Renal pelvis (tissue), 4 donors: ENCODE data around the gene FAM53C. TPM values are rescaled to one million over a fixed set of nuclear protein-coding genes. Genes with fewer than 3 reads are reported as not detected.

Experiments used
- DNase-seq: peaks from one replicate; pipeline ENCODE4 v3.0.0-alpha.2; 2013
- polyA plus RNA-seq, 3 donors: library from polyadenylated mRNA; unstranded; fragments of 120-200 nt; gene quantifications; one replicate each; pipeline ENCODE4 v1.2.1, GENCODE V29; 2013; ENCODE audit not compliant: insufficient read length in 3 of 3

FAM53C gene
- polyA plus RNA-seq, 3 donors = 31.6 to 39.7 (median 35.3) TPM

DNA sequence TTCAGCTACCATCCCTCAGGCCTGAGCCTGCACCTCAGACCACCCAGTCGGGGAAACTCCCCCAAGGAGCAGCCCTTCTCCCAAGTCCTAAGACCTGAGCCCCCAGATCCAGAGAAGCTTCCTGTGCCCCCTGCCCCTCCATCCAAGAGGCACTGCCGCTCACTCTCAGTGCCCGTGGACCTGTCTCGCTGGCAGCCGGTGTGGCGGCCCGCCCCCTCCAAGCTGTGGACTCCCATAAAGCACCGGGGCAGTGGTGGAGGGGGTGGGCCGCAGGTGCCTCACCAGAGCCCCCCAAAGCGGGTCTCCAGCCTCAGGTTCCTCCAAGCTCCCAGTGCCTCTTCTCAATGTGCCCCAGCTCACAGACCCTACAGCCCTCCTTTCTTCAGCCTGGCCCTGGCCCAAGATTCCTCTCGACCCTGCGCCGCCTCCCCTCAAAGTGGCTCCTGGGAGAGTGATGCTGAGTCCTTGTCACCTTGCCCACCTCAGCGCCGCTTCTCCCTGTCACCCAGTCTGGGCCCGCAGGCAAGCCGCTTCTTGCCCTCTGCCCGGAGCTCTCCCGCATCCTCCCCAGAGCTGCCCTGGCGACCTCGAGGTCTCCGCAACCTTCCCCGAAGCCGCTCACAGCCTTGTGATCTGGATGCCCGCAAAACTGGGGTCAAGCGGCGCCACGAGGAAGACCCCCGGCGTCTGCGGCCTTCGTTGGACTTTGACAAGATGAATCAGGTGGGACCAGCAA is 7.0 kb downstream of the FAM53C start:
- DNase-seq = no peak

DNA sequence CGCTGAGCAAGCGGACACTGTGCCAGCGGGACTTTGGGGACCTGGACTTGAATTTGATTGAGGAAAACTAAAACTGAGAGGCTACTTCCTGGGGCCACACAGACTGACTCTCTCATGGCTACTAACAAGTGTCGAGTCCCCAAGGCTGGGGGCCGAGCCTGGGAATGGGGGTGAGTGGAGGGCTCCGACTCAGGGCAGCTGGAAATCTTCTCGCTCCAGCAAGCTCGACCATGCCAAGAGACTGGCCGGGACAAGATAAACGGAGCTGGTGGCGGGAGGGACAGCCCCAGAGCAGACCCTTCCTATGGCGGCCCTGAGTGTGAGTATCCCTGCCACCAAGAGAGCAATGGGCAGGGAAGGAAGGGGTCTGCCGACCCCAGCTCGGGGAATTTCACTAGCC is 8.8 kb downstream of the FAM53C start:
- DNase-seq = no peak

DNA sequence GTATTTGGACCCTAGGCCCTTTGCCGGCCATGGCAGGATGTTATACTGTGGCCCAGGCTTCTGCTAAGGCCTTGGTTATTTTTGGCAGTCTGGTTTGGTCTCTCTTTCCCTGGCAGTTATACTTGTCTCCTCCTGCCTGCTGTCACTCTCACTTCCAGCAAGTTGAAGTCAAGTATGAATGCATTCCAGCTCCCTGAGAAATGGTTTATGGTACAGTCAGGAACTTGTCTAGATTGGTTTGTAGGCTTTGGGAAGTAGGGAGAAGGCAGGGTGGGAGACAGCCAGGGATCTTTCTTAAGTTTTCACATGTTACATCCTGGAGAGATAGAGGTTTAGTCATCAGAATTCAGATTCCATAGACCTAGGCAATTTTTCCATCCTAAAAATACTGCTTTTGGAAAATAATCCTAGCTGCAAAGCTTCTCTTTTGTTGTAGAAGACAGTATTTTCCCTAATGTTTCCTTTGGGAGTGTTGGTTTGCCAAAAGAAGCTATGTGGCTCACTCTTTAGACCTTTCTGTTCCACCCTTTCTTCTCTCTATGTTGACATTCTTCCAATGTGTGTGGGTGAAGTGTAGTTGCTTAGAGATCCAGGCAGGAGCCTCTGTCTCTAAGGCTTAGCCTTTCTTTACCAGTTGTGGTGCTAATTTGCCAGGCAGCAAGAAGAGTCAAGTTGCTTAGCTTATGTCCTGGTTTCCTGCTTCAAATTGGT is 11.9 kb downstream of the FAM53C start:
- DNase-seq = no peak

DNA sequence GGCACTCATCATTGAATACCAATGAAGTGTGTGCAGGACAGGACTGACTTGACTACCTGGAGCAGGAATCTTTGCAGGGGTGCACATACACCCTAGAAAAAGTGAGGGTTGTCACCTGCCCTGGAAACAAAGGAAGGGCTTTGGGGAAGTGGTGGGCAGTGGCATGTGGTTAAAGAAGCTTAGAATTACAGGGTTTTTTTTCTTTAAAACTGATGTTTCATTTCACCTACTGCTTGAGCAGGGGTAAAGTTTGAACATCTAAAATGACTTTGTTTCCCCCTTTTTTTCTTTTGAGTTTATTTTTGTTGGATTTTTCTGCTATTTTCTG is 12.5 kb downstream of the FAM53C start:
- DNase-seq = no peak

DNA sequence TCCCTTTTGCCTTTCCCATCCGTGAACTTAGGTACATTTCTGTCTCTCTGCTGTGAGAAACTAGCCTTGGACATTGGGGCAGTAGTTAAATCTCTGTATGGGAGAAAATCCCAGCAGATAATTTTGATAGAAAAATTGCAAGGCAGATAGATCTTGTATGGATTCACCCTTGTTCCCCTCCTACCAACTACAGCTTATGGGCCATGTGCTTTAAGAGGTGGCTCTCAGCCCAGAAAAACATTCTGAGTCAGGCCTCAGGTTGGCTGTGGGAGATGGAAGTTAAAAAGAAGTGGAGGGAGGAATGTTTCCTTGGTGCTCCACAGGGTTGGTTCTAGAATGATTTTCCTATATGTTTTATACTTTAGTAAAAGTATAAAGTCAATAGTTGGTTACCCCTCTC is 13.0 kb downstream of the FAM53C start:
- no peak for DNase-seq

DNA sequence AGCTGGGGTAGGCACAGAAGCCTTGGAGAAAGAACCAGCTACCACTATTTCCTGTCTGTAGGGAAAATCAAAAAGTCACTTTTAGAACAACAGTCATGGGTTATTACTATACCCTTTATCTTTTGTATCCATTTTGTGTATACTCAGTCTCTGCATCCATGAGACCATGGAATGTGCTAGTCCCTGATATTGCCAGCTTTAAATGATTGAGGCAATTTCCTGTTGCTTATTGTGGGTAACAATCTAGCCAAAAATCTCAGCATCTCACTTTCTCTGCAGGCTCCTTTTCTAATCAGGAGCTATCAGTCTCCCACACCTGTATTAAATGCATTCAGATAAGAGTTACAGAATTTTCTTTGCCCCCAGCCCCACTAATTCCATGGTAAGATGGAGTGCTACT is 13.5 kb downstream of the FAM53C start:
- no peak for DNase-seq

DNA sequence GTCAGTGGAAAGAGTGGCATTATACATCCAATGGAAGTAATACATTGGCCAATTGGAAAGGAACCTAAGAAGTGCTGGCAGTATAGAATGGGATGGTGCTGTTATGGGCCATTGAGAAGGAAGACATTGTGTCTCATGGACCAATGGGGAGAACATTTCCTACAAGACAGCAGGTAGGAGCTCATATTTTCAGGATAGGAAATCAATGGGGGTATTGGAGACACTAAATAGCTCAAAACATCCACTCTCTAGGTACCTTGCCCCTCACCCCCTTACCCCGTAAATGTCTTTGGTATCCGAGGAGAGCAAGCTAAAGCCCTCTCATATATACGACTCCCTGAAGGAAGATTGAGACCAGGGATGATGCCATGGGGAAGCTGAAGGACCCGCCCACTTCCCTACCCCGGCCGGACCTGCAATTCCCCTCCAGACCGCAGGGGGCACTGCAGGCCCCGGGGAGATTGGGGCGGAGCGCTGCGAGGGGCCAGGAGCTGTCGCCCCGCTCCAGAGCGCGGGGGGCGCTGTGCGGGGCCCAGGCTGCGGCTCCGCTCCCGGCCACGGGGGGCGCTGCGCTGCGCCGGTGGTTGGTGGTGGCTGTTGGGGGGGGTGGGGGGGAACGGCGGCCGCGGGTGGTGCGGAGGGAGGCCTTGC is 14.1 kb downstream of the FAM53C start, which contains the start of gene KDM3B:
KDM3B (plus strand) TSS at position 615 of the 651 bp plus-strand sequence. CDS start 111 bp downstream, outside the sequence.
- DNase-seq = peak; percentile 90

DNA sequence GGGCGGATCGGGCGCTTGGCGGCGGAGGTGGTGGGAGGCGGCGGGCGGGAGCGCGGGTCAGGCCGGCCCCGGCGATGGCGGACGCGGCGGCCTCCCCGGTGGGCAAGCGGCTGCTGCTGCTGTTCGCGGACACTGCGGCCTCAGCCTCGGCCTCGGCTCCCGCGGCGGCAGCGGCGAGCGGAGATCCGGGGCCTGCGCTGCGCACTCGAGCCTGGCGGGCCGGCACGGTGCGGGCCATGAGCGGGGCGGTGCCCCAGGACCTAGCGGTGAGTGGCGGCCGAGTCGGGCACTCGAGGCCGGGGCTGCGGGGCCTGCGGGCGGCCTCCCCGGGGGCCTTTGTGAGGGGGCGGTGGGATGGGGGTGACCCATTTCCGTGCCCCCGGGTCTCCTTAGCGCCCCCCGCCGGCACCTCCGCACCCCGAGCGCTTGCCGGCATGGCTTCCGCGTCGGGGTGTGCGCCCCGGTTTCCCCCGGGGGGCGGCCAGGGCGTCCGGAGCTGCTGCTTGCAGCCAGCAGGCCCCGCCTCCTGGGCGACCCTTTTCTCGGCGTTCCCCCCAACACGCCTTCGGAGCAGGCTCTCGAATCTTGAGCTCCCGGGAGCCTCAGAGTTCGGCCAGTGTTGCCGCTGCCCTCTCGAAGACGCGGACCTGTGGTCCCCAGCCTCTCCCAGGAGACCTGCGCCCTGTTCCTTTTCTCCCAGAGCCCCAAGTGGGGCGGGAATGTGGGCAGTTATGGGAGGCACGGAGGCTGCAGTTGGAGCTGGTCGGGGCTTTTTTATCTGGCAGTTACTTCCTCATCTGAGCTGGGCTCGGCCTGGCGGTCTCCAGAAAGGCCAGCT is 14.9 kb downstream of the FAM53C start:
- peak; percentile 56 for DNase-seq

DNA sequence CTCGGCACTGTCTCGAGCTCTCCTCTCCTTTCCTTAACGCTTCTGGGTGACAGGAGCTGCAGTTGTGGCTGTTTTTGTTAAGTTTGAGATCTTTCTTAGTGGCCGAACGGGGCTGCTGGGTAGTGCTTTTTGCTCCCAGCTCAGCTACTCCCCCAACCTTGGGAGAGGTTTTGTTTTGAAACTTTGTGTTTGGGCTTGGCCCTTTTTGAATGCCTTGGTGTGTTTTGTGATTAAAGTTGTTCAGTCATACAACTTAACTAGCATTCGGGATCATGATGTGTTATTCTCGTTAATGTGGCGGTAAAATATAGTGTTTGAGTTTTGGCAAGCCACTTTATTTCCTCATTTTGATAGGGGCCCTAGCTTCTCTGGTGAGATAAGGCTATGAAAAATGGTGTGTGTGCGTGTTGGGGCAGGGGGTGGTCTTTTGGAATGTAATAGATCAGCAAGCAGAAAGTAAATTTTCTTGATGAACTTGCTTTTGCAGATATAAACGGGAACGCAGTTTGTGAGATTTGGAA is 15.6 kb downstream of the FAM53C start:
- peak; percentile 60 for DNase-seq

DNA sequence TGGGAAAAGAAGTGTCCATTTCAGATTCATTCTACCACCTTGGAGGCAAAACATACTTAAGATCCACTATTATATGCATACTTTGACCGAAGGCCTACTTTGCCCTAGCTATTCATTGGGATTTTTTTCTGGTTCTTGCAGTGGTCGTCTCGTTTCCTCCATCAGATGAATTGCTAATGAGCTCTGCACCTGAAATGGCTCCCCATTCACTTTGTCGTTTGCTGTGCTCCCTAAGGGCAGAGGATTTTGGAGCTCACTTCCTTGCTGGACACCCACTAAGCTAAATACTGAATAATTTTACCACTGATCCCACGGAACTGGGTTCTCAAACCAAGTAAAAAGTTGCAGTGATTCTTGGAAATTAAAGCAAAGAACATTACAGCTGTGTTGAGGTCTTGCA is 16.3 kb downstream of the FAM53C start:
- DNase-seq = no peak

DNA sequence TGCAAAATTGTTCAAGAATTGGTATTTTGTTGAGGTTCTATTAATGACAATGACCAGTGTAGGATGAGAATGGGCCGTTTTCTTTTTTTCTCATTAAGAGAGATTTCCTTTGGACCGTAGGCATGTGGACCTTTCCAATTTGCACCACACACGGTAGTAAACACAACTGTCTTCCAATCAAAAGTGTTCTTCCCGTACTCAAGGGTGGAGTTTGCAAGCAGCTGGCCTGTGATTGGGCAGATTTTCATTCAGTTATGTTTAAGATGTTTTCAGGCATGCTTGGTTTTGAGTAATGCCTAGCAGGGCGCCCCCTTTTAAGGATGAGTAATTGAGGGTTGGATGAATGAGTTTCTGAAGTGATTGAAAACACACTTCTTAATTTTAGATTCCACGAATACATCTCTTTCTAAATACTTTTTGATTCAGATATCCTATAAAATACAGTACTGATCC is 16.9 kb downstream of the FAM53C start:
- peak; percentile 62 for DNase-seq

DNA sequence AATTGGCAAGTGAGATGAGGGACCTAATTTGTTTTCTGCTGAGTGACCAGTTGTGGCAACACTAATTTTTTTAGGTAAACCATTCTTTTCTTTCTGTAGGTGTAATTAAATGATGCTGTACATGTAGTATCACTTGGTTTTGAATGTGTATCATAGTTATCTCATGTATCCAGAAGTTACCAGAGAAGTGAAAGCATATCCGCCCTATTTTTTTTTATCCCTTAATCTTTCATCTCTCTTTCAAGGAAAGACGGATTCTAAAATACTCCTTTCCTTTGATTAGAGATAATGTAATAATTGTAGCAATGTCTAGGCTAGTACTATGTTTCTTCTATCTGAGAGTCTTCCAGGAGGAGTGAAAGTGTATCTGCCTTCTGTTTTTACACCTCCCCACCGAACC is 21.6 kb downstream of the FAM53C start:
- no peak for DNase-seq

DNA sequence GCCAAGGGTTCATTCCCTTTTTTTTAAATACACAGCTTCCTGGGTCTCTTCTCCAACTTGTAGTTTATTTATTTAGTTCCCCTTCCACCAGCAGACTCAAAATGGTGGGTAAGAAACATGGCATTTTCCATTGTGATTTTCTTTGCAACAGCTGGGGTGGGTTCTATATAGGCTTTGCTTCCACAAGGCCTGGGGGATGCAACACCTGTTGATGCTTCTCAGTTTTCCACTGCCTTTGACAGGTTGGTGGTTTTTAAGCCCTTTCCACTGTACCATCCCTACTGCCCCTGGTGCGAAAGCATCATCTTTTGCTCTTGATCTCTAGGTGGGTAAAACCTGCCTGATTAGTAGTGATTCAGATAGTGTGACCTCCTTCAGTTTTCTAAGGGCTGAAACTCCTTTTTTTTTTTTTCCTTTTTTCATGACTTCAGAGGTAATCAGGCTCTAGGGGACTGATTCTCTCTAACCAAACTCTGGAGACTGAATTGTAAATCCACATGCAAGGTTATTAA is 22.9 kb downstream of the FAM53C start:
- DNase-seq = no peak

DNA sequence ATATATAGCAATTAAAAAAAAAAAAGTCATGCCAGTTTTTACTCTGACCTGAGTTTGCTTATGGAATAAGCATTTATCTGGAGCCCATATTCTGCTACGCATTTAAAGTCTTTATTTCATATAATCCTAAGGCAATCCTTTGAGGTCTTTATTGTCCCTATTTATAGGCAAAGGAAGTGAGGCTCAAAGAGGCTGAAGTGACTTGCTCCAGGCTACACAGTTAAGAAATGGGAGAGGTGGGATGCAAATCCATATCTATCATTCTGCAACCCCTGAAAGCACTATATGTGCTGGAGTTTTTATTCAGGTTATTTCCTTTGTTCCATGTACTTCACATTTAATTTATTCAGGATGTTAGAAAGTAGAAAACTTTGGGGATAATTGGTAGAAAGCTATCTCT is 26.5 kb downstream of the FAM53C start:
- DNase-seq = no peak

DNA sequence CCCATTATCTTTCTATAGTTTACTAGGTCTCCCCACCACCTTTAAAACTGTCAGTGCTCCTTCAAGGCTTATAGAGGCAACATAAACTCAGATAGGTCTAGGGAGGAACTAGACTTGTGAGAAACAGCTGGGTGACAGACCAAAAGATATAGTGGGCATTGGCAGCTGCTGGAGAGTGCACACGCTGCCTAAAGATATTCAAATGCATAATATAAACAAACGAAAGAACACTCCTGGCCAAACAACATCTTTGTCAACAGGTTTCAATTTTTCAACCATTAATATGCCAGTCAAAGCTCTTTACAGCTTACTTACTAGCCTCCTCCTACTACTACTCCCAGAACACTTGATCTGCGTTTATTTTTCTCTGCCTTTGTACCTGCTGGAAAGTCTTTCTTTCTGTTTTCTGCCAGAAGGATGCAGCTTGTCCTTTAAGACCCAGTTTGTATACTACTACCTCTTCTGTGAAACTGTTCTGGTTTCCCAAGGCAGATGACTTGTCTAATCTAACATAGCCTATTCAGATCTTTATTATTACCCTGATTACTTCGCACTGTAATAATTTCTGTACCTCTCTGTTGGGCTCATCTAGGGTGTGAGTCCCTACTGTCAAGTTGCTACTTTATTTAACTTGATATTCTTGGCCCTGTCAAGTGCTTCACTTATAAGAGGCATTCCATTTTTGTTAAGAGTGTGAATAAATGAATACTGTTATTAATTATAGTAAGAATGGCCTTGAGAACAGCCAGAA is 28.7 kb downstream of the FAM53C start:
- no peak for DNase-seq

DNA sequence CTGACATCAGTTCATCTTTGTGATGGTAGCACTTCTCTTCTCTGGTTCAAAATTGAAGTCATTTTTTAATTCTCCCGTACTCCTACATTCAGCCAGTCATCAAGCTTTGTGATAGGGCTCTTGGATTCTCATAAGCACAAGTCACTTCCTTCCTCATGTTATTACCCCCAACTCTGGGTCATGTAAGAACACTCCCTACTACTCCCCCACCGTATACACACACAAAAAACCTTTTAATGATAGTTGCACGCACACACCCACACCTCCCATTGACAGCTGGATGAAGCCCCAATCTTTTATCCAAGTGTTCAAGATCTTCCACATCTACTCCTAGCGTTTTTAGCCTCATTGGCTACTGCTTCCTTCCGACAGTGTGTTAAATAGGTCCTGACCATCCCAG is 31.2 kb downstream of the FAM53C start:
- no peak for DNase-seq

DNA sequence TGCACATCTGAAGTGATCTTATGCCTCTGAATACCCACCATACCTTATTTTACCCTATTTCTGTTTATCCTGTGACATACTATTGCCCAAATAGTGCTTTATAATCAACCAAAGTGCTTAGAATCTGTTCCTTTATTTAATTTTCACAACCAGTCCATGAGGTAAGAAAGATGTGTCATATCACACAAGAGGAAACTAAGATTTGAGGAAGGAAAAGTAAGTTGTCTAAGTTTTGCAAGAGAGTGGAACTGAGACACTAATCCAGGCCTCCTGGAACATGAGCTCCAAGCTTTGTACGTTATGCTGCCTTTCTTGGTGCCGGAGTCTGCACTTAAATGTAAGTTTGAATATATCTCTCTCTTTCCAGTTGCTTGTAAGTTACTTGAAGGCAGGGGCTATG is 31.6 kb downstream of the FAM53C start:
- no peak for DNase-seq

DNA sequence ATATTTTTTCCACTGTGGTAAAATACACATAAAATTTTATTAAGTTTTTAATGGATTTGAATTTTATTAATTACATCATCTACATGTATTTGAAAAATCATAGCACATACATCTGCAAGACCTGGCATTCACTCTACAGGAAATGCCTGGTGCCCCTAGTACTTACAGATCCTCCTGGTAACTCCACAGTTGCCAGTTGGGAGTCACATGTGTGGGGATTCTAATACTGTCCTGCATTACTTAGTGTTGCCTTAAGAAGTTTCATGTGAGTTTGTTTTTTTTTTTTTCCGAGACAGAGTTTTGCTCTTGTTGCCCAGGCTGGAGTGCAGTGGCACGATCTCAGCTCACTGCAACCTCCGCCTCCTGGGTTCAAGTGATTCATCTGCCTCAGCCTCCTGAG is 32.5 kb downstream of the FAM53C start:
- DNase-seq = no peak

DNA sequence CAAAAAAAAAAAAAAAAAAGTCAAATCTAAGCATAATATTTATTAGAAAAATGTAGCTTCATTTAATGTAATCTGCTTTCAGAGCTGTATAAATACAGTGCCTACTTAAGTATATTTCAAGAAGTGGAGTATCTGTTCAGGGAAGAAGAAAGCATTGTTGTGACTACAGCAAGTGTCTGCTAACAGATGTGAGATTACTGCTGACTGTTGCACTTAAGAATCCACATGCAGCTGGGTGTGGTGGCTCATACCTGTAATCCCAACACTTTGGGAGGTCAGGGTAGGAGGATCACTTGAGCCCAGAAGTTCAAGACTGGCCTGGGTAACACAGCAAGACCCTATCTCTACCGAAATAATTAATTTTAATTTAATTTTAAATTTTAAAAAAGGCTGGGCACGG is 33.4 kb downstream of the FAM53C start:
- DNase-seq = no peak

DNA sequence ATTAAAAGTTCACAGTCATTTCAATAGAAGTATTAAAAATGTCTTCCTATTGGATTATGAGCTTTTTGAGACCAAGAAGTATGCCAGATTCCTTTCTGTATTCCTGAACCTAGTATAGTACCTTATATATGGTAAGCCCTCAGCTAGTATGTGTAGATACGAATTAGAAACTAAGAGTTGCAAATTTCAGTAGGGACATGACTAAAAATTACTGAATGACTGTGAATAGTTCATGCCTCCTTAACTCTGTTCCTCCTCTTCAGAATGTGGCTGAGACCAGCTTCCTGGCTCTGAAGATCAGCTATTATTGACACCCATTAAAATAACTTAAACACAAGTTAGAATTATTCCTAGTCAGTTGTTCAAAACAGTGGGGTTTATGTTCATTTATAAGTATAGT is 34.2 kb downstream of the FAM53C start:
- DNase-seq = no peak

DNA sequence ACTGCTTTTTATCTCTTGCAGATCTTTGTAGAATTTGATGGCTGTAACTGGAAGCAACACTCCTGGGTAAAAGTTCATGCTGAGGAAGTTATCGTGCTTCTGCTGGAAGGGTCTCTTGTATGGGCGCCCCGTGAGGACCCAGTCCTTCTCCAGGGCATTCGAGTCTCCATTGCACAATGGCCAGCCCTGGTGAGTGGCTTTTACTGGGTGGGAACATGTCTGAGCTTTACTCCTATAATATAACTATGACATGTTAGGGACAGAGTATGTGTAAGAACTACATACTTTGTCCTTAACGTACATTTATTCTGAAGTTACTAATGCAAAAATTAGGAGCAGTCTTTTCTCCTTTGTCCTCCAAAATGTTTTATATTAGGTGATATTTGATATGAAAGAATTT is 34.6 kb downstream of the FAM53C start:
- no peak for DNase-seq
